ENCODE results near the gene EPB41L2. TPM values are rescaled to one million over a fixed set of nuclear protein-coding genes. Genes with fewer than 3 reads are reported as not detected.

The EPB41L2 gene
- total RNA-seq, 1 donor from 2014 or later: 38.3 TPM

GRCh38 chr6:130859161-130859867 lies 203.7 kb downstream of the EPB41L2 start:
- DNase-seq (ENCODE audit: low read depth): no peak
- TF ChIP-seq CTCF (conservative IDR thresholded peaks at IDR 0.05; ENCODE audit: low read depth, low read length): no peak
- no peak overlapping the region for H3K4me3 ChIP-seq (ENCODE audit: low read depth, low read length)

GRCh38 chr6:130858498-130859160 lies 204.4 kb downstream of the EPB41L2 start:
- TF ChIP-seq CTCF (conservative IDR thresholded peaks at IDR 0.05; ENCODE audit: low read depth, low read length): no peak
- no peak overlapping the region for H3K4me3 ChIP-seq (ENCODE audit: low read depth, low read length)
- no peak for DNase-seq (ENCODE audit: low read depth)

- no peak for DNase-seq (ENCODE audit: low read depth)
- no peak for TF ChIP-seq CTCF (conservative IDR thresholded peaks at IDR 0.05; ENCODE audit: low read depth, low read length)
- no peak overlapping the region for H3K4me3 ChIP-seq (ENCODE audit: low read depth, low read length)
Measured at GRCh38 chr6:130858054-130858453, 205.0 kb downstream of the EPB41L2 start.

- no peak for DNase-seq (ENCODE audit: low read depth)
- no peak for TF ChIP-seq CTCF (conservative IDR thresholded peaks at IDR 0.05; ENCODE audit: low read depth, low read length)
- no peak overlapping the region for H3K4me3 ChIP-seq (ENCODE audit: low read depth, low read length)
Measured at GRCh38 chr6:130853555-130854183, 209.4 kb downstream of the EPB41L2 start.

GRCh38 chr6:130852844-130853554 lies 210.0 kb downstream of the EPB41L2 start:
- H3K4me3 ChIP-seq (ENCODE audit: low read depth, low read length): no peak overlapping the region
- no peak for DNase-seq (ENCODE audit: low read depth)
- no peak for TF ChIP-seq CTCF (conservative IDR thresholded peaks at IDR 0.05; ENCODE audit: low read depth, low read length)

- no peak for DNase-seq (ENCODE audit: low read depth)
- H3K4me3 ChIP-seq (ENCODE audit: low read depth, low read length): no peak overlapping the region
- TF ChIP-seq CTCF (conservative IDR thresholded peaks at IDR 0.05; ENCODE audit: low read depth, low read length): no peak
Measured at GRCh38 chr6:130851026-130851425, 212.0 kb downstream of the EPB41L2 start.

Data from epithelial cell of proximal tubule (primary cell).